Measurements from ENCODE around the gene FMR1.

The FMR1 gene

GRCh38 chrX:147911192-147912022 is at the start of gene FMR1:
TSS of gene FMR1 (plus strand) at chrX:147911919. CDS start at chrX:147912180, 261 bp downstream.
- FAIRE-seq: no peak

- no peak for FAIRE-seq
Measured at GRCh38 chrX:147875866-147876596, 35.7 kb upstream of the FMR1 start.

GRCh38 chrX:147876849-147877646 is 34.7 kb upstream of the FMR1 start:
- no peak for FAIRE-seq

GRCh38 chrX:147877726-147878125 is 34.0 kb upstream of the FMR1 start:
- FAIRE-seq: no peak

GRCh38 chrX:147884958-147885357 is 26.8 kb upstream of the FMR1 start:
- FAIRE-seq: no peak

- no peak for FAIRE-seq
Measured at GRCh38 chrX:147890756-147891155, 21.0 kb upstream of the FMR1 start.

GRCh38 chrX:147891896-147892295 is 19.8 kb upstream of the FMR1 start:
- FAIRE-seq: no peak

- no peak for FAIRE-seq
Measured at GRCh38 chrX:147893741-147894140, 18.0 kb upstream of the FMR1 start.

GRCh38 chrX:147894366-147894963 is 17.3 kb upstream of the FMR1 start:
- FAIRE-seq: no peak

- FAIRE-seq: no peak
Measured at GRCh38 chrX:147897117-147897516, 14.6 kb upstream of the FMR1 start.

GRCh38 chrX:147898951-147899350 is 12.8 kb upstream of the FMR1 start:
- no peak for FAIRE-seq

- no peak for FAIRE-seq
Measured at GRCh38 chrX:147899379-147900114, 12.2 kb upstream of the FMR1 start.

GRCh38 chrX:147900349-147900748 is 11.4 kb upstream of the FMR1 start:
- no peak for FAIRE-seq

- FAIRE-seq: no peak
Measured at GRCh38 chrX:147901461-147902126, 10.1 kb upstream of the FMR1 start.

GRCh38 chrX:147902270-147902669 is 9.4 kb upstream of the FMR1 start:
- no peak for FAIRE-seq

GRCh38 chrX:147908106-147908505 is 3.6 kb upstream of the FMR1 start:
- FAIRE-seq: no peak

- no peak for FAIRE-seq
Measured at GRCh38 chrX:147910607-147911006, 1.1 kb upstream of the FMR1 start.

GRCh38 chrX:147912093-147912801 is 528 bp downstream of the FMR1 start:
- no peak for FAIRE-seq

- no peak for FAIRE-seq
Measured at GRCh38 chrX:147913570-147913969, 1.9 kb downstream of the FMR1 start.

- no peak for FAIRE-seq
Measured at GRCh38 chrX:147914591-147914990, 2.9 kb downstream of the FMR1 start.

- no peak for FAIRE-seq
Measured at GRCh38 chrX:147916375-147916968, 4.8 kb downstream of the FMR1 start.

All from G401.6 (cell line).